GM21367 (cell line): ENCODE results near the gene TRIM65.
A peak's percentile ranks its signal among the peaks of the same experiment; 100 is the strongest.

Experiments
- ATAC-seq: cut with Tn5 transposase; IDR thresholded peaks from one replicate; pipeline ENCODE4 v1.9.1; 2021; ENCODE audit not compliant: unreplicated experiment

The TRIM65 gene

DNA sequence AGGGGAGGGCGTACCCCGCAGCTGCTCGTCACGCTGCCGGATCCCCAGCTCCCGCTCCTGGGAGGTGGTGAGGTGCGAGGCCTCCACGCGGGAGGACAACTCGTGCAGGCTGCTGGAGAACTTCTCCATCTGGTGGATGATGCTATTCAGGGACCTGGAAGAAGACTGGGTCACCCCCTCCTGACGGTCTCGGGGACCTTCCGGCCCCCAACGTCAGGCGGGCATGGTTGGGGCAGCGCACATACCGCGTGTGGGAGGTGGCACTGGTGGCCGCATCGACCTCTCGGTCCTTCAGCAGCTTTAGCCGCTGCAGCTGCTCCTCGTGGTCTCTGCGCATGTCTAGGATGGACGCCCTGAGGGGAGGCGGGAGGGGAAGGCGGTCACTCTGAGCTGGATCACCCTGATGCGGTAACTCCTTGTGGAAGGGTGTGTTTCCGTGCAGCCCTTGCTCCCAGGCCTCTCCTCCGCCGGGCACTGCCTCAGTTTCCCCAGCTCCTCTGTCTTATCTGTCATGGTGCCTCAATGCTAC lies 21.2 kb upstream of the TRIM65 start:
- no peak for ATAC-seq

DNA sequence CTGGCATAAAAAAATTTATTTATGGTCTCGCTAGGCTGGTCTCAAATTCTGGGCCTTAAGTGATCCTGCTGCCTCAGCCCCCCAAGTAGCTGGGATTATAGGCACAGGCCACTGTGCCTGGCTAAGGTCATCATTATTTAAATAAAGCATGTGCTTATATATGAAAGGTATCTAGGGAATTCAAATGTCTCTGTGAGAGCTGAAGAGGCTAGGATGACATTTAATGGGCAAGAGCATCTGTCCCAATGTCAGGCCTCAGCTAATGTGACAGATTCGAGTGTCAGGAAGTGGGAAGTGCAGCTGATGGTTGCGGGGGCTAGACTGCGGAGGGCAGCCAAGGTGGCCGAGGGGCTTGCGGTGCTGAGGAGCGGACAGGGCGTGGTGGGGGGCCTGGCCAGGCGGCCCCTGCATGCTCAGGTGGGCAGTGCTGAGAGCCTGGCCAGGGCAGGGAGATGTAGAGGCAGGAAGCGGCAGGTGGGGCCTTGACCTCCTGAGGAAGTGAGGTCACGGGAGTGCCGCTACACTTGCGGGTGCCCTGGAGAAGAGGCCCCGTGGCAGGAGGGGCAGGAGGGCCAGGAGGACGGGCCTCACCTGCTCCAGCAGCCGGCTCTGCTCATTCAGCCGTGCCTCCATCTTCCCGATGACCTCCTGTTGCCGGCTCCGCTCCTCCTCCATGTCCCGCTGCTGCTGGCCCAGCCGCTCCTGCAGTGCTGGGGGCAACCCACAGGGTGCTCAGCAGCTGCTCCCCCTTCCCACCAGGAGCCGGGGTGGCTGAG lies 20.6 kb upstream of the TRIM65 start:
- no peak for ATAC-seq

DNA sequence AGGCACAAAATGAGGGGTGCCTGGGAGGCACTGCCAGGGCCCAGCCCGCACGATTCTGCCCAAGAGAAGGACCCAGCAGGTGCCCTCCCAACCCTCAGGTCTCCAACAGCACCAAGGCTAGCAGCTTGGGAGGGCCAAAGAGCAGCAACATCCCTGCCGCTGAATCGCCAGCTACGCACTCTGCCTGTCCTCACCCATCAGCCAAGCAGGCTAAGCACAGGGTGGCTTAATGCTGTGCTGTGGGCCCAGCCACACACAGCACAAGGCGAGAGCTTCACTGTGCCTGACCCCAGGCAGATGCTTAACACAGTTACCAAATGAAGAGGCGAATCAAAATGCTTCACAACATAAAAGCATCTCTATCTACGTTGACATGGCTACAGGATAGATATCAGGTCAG lies 18.5 kb upstream of the TRIM65 start:
- ATAC-seq = no peak

DNA sequence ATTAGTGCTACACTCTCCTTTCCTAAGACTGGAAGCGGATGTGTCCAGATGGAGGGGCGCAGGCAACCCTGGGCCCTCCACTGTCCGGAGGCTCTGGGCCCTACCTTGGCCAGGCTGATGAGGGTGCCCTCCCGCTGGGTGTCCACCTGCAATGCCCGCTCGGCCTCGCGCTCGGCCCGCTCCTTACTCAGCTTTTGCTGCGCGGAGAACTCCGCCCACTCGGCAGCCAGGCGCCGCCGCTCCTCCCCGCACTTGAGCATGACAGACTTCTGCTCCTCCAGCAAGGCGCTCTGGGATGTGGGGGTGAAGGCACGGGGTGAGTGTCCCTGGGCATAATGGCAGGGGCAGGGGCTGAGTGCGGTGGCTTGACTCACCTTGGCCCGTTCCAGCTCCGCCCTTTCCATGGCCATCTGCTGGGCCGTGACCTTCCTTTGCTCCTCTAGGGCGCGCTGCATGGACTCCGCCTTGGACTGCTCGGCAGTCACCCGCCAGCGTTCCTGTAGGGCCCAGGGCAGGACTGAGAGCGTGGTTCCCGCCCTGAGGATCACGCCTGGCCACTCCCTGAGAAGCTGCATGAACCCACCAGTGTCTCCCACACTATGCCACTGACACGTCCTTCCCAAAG lies 18.0 kb upstream of the TRIM65 start:
- no peak for ATAC-seq

DNA sequence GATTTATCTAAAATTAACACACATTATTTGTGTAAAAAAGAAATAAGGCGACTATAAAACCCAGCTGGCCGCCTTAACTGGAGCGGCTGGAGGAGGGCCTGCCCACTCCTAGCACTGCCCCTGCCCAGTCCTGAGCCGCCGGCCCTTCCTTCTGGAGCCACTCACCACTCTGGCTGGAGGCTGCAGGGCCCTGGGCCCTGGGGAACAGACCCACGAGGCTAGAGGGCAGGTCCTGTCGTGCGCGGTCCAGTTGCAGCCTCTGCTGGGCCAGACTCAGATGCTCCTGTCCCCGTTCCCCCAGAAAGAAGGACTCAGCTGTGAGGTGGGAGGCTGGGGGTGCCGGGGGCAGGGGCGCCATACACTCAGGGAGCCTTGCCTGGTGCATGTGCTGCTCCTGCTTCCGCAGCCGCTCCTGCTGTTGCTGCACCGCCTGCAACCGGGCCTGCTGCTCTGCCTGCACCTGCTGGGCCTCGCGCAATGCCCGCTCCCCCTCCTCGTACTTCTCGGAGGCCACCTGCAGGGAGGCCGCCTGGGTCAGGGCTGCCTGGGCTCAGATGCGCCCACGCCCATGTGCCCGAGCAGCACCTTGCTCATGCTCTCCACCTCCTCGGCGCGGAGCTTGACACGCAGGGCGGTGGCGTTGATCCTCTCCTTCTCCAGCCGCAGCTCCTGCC lies 16.9 kb upstream of the TRIM65 start:
- ATAC-seq = no peak

DNA sequence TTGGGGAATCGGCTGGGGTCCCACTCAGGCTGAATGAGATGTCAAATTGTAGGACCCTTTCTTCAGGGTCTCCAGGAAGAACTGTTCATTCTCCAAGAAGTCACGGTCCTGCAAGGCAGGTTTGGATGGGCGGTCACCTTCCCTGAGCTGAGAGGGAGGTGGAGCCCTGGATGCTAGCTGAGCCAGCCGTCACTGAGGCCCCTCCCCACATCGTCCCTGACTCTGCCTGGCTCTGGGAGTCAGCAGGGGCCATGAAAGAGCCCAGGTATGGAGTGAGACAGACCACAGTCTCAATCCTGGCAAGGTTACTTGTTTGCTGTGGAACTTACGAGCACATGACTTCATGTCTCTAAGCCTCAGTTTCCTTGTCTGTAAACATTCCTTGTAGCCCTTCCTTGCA lies 13.9 kb upstream of the TRIM65 start:
- ATAC-seq = no peak

DNA sequence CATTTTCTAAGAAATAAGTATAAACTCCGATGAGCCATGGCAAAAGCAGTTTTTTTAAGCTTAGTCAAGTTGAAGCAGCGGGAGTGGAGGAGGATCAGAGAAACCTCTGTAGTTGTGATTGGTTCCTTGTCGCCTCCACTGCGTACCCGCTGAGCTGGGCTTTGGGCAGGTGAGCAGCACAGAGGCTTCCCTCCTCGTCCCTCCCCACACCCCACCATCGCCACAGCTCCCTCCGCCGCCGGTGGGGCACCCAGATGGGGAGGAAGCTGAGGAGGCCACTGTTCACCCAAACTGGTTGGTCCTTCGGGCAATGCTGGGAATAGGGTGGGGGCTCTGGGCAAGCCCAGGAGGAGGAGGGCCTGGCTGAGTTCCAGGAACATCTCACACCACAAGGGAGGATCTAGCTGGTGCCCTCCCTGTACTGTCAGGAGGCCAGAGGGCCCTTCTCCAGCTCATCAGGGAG lies 13.1 kb upstream of the TRIM65 start:
- ATAC-seq = no peak

DNA sequence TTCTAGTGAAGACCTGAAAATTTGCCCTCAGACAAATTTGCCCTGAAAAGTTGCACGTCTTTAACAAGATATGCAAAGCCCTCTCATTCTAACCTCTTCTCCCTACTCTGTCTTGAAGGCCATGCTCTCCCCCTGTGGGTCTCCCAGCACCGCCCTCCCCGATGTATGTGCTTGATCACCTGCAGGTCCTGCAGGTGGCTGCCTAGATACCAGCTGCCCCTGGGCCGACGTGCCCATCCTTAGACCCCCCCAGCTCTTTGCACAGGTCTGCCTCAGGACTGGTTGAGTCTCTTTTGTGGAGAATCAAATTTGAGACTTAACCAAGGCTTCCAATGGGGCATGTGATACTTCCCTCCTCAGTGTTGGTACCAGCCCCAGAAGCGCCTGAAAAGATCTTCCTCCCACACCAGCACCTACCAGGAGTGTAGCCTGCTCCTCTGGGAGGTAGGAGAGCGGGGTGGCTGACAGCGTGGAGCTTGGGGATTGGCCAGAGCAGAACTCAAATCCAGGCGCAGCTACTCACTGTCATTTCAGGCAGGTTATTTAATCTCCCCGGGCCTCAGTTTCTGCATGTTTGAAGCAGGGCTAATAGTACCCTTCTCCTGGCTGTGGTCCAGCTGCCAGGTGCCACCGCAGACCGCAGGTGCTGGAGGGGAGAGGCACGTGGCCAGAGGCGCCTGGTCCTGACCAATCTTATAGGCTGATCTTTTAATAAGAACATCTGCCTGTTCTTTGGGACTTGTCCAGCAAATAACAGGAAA lies 12.5 kb upstream of the TRIM65 start:
- ATAC-seq = no peak

DNA sequence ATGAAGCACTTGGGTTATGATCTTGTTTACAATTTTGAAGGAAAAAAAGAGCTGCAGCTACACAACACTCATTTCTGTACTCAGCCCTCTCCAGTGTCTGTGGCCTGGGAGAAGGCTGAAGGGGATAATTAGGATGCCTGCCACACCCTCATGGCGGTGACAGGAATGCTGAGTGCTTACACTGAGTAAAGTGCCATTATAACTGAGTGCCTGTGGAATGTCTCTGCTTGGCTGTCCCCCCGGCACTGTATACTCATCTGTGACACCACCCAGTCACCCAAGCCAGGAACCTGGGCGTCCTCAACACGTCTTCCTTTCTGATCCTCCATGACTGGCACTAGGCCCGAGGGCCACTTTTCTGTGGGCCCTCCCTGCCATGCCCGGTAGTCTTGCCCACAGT lies 11.4 kb upstream of the TRIM65 start:
- ATAC-seq = no peak

DNA sequence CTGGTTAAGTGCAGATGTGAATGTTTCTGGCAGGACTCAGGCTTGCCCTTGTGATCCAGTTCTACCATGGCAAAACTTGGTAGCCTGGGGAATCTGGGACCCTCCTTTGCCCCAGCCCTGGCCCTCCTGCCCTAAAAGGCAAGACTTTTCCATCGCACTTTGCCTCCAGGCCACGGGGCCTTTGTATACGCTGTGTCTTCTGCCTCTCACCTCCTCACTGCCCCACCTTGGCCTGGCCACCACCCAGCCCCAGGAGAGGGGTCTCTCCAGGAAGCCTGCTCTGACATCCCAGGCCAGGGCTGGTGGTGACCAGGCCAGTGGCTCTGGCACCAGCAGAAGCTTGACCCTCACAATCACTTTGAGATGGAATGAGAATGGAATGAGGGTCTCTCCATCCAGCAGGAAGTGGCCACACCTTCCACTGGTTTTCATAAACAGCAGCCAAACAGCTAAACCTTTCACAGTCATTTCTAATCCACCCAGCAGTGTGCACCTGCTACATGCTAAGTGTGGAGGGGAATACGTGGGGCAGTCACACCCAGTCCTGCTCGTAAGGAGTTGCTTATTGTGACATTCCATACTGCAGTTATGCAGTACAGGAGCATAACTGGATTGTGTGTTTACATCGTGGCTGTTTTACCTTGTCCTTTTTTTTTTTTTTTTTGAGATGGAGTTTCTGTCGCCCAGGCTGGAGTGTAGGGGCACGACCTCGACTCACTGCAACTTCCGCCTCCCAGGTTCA lies 9.6 kb upstream of the TRIM65 start:
- no peak for ATAC-seq

DNA sequence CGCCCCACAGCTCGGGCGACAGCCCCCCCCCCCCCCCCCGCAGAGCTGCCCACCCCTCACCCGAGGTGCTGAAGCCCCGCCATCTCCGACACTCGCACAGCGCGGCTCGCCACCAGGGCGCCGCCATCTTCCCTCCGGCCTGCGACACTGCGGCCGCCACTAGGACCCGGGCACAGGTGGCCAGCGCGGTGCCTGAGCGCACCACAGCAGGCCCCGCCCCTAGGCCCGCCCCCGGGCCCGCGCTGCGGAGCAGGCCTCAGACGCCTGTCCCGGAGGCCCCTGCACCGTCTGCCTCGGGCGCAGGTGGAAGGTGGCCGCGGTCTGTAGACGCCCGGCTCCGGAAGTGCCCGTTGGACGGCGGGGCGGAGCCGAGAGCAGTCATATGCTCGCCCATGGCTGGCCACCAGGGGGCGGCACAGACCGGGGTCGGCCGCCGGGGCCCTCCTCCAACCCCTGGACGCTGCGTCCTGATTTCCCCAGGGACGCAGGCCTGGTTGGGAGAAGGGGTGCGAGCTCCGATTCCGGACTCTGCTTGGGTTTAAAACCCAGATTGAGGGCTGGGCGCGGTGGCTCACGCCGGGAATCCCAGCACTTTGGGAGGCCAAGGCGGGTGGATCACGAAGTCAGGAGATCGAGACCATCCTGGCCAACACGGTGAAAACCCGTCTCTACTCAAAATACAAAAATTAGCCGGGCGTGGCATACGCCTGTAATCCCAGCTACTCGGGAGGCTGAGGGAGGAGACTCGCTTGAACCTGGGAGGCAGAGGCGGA lies 8.2 kb upstream of the TRIM65 start, which contains the start of gene MRPL38:
Gene MRPL38 (minus strand): TSS at position 136 of the 773 bp plus-strand sequence. CDS start 9 bp downstream, at position 127.
- ATAC-seq = peak; percentile 88

DNA sequence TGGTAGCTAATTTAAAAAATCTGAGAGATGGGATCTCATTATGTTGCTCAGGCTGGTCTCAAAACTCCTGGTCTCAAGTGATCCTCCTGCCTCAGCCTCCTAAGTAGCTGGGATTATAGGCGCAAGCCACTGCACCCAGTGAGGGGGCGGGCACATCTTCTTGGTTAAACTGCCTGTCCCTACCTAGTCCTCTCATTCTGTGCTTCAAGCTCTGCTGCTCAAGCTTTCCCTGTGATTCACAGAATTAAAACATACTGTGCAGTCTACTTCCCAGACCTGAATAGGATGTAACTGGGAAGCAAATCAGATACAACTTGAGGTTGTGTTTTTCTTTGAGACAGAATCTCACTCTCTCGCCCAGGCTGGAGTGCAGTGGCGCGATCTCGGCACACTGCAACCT lies 5.7 kb upstream of the TRIM65 start:
- ATAC-seq = no peak

DNA sequence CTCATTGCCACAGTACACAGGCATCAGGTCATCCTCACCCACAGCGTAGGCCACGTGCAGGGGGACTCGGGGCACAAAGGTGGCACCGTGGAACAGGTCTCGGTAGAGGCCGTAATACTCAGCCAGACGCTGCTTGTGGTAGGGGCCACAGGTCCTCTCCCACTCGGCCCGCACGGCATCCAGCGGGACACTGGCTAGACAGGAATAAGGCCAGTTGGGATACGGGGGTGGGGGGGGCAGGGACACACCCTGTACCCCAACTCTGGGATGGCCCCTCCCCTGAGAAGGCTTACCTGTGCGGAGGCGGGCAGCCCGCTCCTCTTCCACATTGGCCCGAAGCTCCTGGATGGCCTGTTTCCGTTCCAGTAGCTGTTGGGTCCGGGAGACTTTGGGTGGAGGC lies 5.0 kb upstream of the TRIM65 start:
- ATAC-seq = no peak

DNA sequence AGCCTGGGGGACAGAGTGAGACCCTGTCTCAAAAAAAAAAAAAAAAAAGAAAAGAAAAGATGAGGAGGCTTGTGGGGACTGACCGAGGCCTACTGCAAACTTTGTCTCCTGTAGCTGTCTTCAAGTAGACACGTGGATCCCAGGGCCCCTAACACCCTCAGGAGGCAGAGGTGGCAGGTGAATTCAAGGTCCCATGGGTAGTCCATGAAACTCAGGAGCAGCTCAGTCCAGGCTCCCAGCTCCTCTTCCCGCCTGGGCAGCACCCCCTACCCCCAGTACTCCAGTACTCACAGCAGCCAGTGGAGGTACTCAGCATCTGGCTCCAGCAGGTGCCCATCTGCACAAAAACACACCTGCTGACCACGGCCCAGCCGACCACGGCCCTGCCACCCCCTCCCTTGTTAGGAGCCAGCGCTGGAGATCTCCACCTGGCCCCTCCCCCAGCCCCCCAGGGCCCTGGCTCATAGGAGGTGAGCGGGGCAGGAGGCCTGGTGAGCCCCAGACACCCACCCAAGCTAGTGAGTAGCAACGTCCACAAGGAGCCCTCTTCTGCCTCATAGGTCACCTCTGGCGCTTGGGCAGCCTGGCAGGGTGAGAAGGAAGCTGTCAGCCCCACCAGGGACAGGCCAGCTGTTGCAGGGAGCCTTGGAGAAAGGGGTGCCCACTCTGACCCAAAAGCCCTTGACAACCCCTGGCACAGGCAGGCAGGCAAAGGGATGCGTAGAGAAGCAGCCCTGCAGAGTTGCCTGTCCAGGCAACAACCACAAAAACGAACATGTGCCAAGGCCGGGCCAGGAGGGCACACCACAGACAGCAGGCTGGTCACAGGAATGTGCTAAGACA lies 4.2 kb upstream of the TRIM65 start:
- no peak for ATAC-seq

DNA sequence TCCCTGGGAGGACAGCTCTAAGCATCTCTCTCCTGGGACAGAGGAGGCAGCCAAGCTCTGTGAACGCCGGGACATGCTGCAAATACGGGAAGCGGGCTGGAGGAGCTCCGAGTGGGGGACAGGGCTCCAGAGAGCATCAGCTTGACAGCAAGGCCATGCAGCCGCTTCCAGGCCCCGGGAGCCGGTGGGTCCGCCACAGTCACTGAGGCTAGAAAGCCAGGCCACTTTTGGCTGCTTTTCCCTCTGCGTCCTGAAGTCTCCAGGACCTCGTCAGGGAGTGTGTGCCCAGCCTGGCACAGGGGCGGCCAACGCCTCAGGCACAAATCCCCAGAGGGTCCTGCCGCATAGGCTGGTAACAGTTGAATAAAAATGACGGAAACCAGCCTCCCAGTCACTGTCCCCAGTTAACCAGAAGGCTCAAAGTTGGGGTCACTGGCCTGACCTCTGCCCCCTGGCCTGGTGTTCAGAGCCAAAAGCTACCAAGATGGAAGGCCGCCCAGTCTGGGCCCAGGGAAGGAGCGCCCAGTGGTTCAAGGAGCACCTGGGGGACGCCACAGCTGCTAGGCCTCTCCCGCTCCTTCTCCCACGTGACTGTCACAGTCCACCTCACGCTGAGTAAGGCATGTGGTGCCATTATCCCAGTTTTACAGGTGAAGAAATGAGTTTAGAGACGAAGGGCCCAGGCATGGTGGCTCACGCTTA lies 3.2 kb upstream of the TRIM65 start:
- ATAC-seq = no peak

DNA sequence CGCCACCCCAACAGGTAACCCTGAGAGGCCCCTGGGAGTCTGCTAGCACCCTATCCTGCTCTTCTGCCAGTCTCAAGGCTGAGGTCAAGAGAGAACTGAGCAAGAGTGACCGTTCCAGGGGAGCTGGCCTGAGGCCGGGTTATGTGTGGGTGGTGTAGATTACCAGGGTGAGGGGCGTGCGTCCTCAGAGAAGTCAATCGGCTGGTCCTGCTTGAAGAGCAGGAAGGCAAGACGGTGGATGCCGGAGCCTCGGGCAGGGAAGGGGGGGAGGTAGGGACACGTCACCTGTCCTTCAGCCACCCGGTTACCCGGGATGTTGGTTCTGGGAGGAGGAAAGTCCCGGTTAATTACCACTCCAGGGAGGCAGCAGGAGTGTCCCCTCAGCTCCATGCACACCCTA lies 2.6 kb upstream of the TRIM65 start:
- no peak for ATAC-seq

DNA sequence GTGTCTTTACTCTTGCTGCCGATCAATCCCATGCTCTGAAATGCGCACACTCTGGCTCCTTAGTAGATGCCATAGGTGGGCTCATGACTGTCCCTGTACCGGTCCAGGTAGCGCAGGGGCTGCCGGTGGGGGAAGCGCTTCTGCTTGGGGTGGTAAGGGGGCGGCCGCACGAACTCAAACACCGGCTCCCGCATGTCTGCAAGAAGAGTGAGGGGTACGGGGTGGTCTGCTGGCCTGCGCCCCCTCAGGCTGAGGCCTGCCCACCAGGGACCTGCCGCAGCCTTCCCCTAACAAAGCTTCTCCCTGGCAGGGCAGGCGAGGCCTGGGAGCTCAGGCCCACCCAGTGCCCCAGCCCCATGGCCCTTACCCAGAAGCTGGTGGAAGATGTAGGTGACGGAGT lies 2.0 kb upstream of the TRIM65 start:
- no peak for ATAC-seq

DNA sequence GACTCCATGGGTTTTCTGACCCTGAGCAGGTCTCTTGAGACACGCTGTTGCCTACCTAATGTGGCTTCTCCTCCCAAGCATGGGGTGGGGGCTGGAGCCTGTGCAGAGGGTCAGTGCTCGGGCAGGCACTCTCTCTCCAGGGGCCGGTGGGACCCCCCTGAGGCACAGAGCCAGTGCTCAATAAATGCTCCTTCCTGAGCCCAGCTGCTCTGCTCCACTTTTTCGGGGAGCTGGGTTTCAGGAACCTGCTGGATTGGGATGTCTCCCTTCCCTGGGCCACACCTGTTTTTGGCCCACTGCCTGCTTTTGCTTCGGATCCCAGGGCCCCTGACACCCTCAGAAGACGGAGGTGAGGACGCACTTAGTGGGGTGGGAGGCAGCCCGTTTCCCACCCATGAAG lies 1.3 kb upstream of the TRIM65 start:
- ATAC-seq = no peak
